HG03575 (cell line): ENCODE data around the gene MOCS3.
"Not testable (repeated sequence)": the region's sequence is repeated elsewhere in the genome, so short reads cannot be mapped to it uniquely, and the experiment has no call there.

Source experiments
- ATAC-seq: cut with Tn5 transposase; IDR thresholded peaks from one replicate; pipeline ENCODE4 v1.9.1; 2021; ENCODE audit not compliant: unreplicated experiment, insufficient number of reproducible peaks, low FRiP score; ENCODE audit errors: extremely low read depth

Gene MOCS3

DNA sequence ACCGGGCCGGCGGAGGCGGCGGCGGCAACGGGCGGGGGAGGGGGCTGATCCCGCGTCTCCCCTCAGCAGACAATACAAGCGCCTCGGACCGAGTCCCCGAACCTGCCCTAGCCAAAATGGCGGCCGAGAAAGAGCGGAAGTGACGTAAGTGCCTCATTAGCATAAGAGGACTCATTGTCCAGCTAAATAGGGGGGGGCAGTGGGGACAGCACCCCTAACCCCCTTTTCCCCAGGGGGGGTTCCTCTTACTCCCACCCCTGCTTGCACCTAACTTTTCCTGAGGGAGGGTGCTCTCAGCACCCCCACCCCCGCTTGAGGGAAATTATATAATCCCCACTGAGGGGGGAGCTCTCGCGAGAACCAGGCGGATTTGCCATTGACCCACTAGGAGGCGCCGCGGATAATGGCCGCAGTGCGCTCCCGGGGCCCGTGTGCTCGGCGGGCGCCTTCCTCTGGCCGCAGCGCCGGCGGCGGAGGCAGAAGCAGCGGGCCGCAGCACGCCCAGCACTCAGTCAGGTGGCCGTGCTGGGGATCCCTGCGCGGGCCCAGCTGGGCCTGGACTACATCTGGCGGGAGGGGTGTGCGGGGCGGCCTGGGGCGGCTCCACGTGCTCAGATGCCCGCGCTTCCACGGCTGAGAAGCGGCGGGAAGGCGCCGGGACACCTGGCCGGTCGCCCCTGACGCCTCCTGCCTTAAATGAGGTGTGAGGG, 27.2 kb upstream of the MOCS3 start, which contains the start of gene ADNP:
TSS of gene ADNP (minus strand) at position 132 of the 710 bp plus-strand sequence. CDS start 27,441 bp downstream, outside the sequence.
- no peak for ATAC-seq

DNA sequence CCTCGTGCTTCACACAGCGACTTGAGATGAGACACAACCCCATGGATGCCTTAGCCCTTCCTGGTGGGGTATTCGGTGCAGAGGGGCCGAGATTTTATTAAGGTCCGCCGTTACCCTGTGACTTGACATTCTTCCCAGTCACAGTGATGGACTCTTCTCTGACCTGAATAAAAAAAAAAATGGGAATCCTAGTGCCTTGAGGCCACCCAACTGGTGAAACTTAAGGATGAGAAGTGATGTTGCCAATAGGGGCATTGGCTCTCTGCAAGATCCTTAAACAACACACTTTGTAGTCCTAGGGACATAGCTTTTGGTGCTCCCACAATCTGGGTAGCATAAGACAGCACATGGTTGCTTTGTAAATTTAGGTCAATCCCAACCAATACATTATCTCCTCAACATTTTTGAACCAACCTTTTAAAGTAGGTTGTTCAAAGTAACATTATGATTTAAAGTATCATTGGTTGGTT, 26.6 kb upstream of the MOCS3 start:
- ATAC-seq, result no peak

DNA sequence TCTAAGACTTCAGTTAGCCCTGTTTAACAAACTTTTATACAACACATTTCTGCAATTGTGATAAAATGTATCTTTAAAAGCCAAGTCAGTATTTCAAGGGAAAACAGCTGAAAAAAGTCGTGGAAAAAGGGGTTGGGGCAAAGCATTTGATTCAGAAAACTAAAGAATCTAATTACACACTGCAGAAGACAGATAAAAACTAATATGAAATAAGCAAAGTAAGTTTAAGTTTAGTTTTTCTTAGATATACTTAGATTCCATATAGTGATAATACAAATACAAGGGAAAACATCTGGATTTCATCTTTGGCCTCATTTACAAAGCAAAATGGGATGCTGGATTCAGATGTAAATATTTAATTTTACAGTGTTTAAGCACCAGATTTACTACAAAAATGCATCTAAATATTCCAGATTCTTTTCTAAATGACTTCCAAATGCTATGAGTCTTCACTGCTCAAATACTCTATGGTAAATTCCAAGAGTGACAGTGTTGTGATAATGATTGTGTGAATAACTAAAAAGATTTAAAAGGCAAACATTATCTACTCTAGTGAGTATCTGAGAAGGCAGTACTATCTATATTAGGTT, 25.8 kb upstream of the MOCS3 start:
- no peak for ATAC-seq

DNA sequence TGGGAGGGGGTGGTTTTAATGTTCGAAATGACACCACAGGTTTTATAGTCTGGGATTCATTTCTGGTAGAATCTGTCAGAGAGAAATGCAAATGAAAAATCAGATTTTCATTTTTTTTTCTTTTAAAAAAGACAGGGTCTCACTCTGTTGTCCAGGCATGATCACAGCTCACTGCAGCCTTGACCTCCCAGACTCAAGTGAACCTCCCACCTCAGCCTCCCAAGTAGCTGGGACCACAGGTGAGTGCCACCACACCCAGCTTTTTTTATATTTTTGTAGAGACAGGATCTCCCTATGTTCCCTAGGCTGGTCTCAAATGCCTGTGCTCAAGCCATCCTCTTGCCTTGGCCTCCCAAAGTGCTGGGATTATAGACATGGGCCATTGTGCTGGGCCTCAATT, 25.0 kb upstream of the MOCS3 start:
- ATAC-seq, result no peak

DNA sequence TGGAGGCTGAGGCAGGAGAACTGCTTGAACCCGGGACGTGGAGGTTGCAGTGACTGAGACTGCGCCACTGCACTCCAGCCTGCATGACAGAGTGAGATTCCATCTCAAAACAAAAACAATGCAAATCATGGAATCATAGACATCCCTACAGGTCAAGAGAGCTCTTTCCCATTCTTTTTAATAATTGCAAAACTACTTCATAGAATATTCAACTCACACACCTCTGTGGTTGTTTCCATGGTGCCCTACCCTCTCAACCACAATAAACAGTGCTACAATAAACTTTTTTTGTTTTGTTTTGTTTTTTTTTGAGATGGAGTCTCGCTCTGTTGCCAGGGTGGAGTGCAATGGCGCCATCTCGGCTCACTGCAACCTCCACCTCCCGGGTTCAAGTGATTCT, 15.5 kb upstream of the MOCS3 start:
- ATAC-seq, result no peak

DNA sequence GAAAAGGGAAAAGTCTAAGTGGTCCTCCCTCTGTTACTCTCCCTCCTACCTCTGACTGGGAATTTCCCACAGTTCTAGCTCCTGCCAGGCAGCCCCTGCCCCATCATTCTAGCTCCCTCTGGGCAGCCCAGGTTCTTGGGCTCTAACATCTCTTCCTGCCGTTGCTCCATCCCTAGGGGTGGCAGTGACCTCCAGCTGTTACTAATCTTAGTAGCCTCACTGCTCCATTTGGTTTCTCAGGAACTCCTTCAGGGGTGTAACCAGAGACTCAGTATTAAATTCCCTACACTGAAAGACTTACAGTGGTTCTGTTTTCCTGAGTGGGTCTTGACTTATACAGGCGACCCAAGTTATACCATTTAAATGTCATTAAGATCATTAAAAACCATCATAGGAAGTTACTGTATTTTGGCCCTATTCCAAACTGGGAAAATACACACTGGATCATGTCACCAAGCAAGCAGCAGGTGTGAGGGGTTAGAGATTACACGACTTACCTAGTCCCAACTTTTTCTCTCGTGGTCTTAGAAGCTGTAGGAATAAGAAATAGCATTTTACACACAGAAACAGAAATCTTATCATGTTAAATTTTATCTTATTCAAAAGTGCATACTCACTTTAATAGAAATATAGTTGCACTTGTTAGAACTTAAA, 10.4 kb upstream of the MOCS3 start:
- no peak for ATAC-seq

DNA sequence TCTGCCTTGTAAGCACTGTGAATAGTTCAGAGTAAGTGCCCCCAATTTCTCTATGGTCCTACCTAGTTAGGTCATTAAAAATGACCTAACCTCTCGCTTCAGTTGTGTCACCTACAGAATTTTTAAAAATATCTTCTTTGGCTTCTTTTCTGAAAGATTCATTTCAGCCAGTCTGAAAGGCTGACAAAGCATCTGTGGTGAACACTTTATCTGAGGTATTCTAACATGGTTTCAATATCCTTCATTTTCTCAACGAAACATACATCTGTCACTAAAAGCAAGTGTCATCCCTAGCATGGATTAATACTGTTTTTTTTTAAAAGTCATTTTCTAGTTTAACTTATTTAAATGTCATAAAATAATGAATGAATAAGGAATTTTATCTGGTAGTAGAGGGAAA, 5.4 kb upstream of the MOCS3 start:
- ATAC-seq, result no peak

DNA sequence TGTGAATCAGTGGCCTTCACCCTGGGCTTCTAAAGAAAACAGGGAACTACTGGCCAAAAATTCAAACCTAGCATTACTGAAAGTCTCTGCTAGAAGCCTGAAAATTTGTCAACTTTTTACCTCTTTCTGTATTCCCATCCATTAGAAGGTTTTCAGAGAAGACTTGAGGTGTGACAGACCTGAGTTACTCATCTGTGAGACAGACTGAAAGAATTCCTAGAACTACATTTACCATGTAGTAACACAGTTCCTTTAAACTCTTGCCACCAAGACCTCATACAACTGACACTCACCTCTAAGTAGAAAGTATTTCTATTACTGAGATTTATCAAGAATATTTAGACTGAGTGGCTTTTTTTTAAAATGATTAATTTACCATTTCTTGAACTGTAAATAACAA, 4.8 kb upstream of the MOCS3 start:
- ATAC-seq, result no peak

DNA sequence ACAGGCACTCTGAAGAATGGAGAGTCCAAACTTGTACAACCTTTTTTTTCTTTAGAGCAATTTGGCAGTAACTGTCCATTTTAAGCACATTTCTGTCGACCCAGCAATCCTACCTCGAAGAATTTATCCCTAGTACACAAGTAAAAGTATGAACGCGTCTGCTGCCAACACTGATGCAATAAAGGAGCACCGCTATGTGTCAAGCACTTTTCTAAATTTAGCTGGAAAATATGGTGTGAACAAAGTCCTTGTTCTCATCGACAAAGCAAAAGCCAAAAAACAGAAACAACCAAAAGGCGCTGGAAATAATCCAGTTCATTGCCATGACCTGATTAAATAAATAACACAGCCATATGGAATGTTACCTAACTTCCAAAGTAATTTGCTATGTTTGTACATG, 1.3 kb upstream of the MOCS3 start:
- no peak for ATAC-seq

DNA sequence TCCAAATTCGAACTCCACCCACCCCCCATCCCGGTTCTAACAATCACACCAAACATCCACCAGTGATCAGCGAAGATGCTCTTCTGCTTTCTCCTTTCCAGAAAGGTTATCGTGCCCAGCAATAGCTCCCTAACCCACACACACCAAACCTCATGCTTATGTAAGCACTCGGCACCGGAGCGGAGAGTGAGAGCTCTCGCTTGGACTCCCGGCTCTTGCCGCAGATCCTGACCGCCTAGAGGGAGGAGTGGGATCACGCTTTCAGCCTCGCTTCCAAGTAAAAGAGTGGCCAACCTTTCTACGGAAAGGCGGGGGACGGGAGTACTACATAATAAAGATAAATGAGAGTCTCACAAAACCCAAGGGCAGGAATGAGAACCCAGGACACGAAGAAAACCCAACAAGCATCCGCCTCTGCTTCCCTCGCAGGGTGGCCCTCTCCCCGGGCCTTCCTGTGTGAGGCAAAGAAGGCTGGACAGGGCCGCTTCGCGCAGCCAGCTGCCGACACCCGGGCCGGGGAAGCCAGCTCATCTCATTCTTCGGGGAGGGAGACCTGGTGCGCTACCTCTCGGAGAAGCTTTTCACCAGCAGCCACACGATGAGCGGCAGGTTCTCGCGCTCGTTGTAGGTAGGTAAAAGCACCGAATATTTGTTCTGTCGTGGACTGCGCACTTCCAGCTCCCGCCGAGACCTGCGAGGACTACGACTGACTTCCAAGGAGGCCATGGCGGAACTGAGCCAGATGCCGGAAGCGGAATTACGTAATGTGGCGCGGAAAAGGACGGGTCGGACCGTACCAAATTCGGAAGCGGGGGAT, 612 bp upstream of the MOCS3 start, which contains the start of gene DPM1:
TSS of gene DPM1 (minus strand) at position 735 of the 817 bp plus-strand sequence. CDS start at position 726, 9 bp downstream.
- no peak for ATAC-seq

DNA sequence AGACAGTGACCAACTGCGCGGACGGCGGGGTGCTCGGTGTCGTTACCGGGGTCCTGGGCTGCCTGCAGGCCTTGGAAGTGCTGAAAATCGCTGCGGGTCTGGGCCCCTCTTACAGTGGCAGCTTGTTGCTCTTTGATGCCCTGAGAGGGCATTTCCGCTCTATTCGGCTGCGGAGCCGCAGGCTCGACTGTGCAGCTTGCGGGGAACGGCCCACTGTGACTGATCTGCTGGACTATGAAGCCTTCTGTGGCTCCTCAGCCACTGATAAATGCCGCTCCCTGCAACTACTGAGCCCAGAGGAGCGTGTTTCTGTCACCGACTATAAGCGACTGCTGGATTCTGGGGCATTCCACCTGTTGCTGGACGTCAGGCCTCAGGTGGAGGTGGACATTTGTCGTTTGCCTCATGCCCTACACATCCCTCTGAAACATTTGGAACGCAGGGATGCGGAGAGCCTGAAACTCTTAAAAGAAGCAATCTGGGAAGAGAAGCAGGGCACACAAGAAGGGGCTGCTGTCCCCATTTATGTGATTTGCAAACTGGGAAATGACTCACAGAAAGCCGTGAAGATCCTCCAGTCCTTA, 1.0 kb downstream of the MOCS3 start:
- ATAC-seq, result no peak

DNA sequence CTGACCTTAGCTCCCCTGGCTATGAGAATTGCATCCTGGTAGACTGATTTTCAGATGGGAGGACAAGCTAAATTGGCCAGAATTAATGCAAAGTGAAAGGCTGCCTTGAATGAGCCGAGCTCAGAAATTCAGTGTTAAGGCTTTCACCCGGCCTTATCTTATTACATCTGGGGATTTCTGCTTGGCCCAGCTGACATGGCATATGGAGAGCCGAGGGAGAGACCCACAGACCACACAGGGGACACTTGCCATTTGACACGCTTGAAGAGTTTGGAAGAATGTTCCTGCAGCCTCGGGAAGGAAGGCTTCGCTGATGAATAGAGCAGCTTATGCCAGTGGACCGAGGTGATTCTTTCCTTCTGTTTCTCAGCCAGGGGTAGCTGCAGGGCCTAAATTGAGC, 9.0 kb downstream of the MOCS3 start:
- no peak for ATAC-seq

DNA sequence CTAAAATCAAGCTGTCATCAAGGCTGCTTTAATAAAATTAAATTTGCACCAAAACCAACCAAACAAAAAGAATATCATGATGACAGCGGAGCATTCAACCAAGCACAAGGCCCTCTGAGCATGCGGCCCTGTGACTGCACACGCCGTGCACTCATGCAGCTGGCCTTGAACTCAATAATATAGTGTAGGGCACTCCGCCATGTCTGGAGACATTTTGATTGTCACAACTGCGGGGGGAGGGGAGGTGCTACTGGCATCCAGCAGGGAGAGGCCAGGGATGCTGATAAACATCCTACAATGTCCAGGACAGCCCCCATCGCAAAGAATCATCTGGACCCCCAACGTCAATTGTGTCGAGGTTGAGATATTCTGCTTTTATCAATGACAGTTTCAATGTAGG, 9.7 kb downstream of the MOCS3 start:
- ATAC-seq, result no peak

DNA sequence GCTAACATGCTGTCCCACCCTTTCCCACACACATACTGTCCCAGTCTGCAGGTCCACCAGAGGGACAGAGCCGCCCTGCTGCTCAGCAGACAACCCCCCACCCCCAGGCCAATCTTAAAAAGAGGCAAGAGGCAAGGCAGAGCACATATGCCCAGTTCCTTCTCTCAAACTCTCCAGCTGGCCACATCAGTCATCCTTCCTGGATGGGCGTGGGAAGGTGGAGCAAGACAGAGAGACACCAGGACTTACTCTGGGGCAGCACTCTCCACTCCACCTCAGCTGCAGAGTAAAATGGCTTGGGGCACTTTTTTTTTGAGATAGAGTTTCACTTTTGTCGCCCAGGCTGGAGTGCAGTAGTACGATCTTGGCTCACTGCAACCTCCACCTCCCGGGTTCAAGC, 10.8 kb downstream of the MOCS3 start:
- ATAC-seq, result no peak

DNA sequence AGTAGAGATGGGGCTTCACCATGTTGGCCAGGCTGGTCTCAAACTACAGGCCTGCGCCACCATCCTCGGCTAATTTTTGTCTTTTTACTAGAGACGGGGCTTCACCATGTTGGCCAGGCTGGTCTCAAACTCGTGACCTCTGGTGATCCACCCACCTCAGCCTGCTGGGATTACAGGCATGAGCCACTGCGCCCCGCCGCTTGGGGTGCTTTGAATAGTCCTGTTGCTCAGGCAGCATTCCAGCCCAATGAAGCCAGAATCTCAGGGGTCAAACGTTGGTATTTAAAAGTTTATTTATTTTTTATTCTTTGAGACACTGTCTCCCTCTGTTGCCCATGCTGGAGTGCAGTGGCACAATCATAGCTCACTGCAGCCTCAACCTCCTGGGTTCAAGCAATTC, 11.3 kb downstream of the MOCS3 start:
- ATAC-seq, result no peak

DNA sequence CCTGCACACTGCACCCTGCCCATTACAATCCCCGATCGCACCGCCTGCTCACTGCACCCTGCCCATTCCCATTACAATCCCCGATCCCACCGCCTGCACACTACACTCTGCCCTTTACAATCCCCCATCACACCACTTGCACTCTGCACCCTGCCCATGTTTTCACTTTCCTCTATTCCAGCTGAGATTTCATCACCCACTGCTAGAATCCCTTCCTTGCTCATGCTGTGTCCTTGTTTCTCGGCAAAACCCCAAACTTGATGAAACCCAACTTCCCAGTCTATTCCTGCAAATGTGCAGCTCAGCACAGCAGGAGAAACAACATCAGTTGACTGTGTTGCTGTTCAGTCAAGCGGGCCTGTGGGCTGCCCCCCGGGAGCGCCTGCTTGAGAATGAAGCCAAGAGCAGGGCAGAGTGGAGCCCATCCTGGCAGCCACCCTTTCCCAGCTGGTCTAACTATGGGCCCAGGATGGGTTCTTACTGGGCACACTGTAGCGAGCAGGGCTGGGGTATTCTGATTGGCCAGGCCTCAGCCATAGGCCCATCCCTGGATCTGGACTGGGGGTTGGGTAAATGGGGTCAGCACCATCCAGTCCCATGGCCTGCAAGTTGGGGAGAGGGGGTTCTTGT, 17.2 kb downstream of the MOCS3 start:
- no peak for ATAC-seq

DNA sequence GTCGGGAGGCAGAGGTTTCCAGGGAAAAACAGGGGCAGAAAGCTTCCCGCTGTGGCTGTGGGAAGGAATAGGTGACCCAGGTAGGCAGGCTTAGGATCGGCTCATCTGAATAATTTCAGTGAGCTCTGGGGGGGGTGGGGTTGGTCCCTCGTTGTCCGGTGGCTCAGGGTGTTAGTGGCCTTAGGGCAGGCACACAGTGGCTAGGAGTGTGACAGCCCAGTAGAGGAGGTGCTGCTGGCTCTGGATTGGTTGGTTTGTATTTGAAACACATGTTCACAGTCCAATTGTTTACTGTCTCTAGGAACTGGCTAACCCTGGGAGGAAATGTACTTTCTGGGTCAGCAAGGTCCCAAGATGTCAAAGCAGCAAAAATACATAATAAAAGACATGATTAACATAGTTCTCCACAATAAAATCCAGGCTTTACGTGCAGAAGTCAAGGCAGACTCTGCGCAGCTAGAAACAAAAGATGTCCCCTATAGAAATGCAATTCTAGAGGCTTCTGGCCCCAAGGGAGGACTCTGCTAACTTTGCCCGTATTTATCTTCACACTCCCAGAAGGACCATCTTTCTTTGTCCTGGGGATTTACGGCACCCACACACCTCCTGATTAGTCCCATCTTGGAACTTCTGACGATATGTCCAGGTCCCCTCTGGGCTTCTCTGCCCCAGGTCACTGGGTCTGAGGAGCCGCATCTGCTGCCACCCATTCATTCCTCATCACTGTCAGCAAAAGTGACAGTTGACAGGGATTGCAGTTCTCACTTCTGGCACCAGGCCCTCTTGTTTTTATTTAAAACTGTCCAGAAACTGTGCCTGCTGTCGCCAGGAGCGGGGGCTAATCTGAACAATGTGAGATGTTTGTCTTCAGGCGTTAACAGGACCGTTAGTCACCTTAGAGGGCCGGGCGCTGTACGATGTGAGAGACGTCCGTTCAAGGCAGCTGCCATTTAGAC, 18.7 kb downstream of the MOCS3 start:
- no peak for ATAC-seq

DNA sequence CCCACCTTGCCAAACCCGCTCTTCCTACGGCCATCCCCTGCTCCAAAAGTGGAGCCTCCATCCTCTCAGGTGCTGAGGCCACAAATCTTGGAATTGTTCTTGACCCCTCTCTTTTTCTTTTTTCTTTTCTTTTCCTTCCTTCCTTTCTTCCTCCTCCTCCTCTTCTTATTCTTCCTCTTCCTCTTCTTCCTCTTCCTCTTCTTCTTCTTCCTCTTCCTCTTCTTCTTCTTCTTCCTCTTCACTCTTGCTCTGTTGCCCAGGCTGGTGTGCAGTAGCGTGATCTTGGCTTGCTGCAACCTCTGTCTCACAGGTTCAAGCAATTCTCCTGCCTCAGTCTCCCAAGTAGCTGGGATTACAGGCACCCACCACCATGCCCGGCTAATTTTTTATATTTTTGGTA, 19.9 kb downstream of the MOCS3 start:
- ATAC-seq, result not testable (repeated sequence)
